Central memory CD8-positive, alpha-beta T cell (primary cell): ENCODE measurements around the gene SCN2A.
"Not testable (repeated sequence)": the region's sequence is repeated elsewhere in the genome, so short reads cannot be mapped to it uniquely, and the experiment has no call there.

Source experiments
- ATAC-seq: fragments of 150-1000 bp; cut with Tn5 transposase; replicated peaks from 2 replicates; pipeline ENCODE4 v1.10.0; 2022; ENCODE audit warnings: mild to moderate bottlenecking, moderate FRiP score, moderate number of reproducible peaks; ENCODE audit not compliant: poor library complexity, severe bottlenecking; ENCODE audit errors: extremely low read depth
- DNase-seq, 2 donors: peaks; one replicate each; pipeline ENCODE4 v3.0.0; 2021; ENCODE audit warnings: low spot score in 2 of 2
- H3K27ac Mint-ChIP-seq: one replicate; pipeline ENCODE4 v1.8.0; 2022; ENCODE audit warnings: low read depth, mild to moderate bottlenecking, moderate library complexity, mixed read lengths
- H3K27me3 Mint-ChIP-seq: one replicate; pipeline ENCODE4 v1.8.0; 2022; ENCODE audit warnings: mixed read lengths
- H3K36me3 Mint-ChIP-seq: one replicate; pipeline ENCODE4 v1.8.0; 2022; ENCODE audit warnings: mild to moderate bottlenecking, moderate library complexity, mixed read lengths; ENCODE audit not compliant: insufficient read depth
- H3K4me1 Mint-ChIP-seq: one replicate; pipeline ENCODE4 v1.8.0; 2022; ENCODE audit warnings: mixed read lengths
- H3K4me3 Mint-ChIP-seq: one replicate; pipeline ENCODE4 v1.8.0; 2022; ENCODE audit warnings: mild to moderate bottlenecking, moderate library complexity, mixed read lengths
- H3K9me3 Mint-ChIP-seq: one replicate; pipeline ENCODE4 v1.8.0; 2022; ENCODE audit warnings: mixed read lengths

The SCN2A gene

GRCh38 chr2:165295643-165296042 is 56.4 kb downstream of the SCN2A start:
- Mint-ChIP-seq H3K27me3 (peaks cover 19% of the 10 kb centered on the region), H3K36me3 (peaks cover 2% of the 10 kb centered on the region), H3K4me3 (no peak overlapping the region), H3K27ac (no peak overlapping the region), H3K4me1 (peaks cover 4% of the 10 kb centered on the region), H3K9me3 (no peaks in the 10 kb centered on the region)
- no peak for DNase-seq
- ATAC-seq = no peak

GRCh38 chr2:165305391-165306096 is 66.3 kb downstream of the SCN2A start:
- Mint-ChIP-seq H3K4me1 (no peaks in the 10 kb centered on the region), H3K4me3 (no peak overlapping the region), H3K27ac (no peak overlapping the region), H3K27me3 (peaks cover 10% of the 10 kb centered on the region), H3K9me3 (no peaks in the 10 kb centered on the region), H3K36me3 (no peaks in the 10 kb centered on the region)
- DNase-seq (no peak), ATAC-seq (no peak)

DNA sequence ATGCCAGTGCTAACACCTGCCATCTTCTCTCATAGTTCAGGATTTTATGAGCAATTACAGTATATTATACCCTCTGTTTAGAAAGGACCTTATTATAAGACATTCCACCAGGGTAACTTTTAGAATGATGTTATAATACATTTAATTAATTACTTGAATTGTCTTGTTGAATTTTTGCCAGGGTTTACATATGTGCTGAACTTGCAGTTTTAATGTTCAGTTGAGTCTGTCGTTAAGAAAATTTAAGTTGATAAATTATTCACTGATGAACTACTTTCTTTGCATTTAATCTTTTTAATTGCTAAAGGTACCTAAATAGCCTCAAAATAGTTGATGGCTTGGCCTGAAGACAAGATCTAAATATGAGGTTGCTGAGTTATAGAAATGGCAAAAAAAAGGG is 68.1 kb downstream of the SCN2A start:
- Mint-ChIP-seq H3K27ac (no peak overlapping the region), H3K4me1 (no peaks in the 10 kb centered on the region), H3K36me3 (no peaks in the 10 kb centered on the region)

GRCh38 chr2:165311949-165312348 is 72.7 kb downstream of the SCN2A start:
- ATAC-seq (no peak), DNase-seq (no peak)
- Mint-ChIP-seq H3K27me3 (peaks cover 12% of the 10 kb centered on the region), H3K9me3 (no peaks in the 10 kb centered on the region), H3K4me3 (no peak overlapping the region), H3K27ac (no peak overlapping the region), H3K4me1 (no peaks in the 10 kb centered on the region), H3K36me3 (peaks cover 1% of the 10 kb centered on the region)

More for the DNA sequence above, 68.1 kb downstream of the SCN2A start:
- no peak for DNase-seq
- Mint-ChIP-seq H3K27me3 (peaks cover 22% of the 10 kb centered on the region), H3K9me3 (no peaks in the 10 kb centered on the region), H3K4me3 (no peak overlapping the region)
- no peak for ATAC-seq

- no peak for ATAC-seq
- Mint-ChIP-seq H3K27ac (no peak overlapping the region), H3K36me3 (peaks cover 1% of the 10 kb centered on the region), H3K9me3 (no peaks in the 10 kb centered on the region), H3K4me3 (no peak overlapping the region), H3K4me1 (no peaks in the 10 kb centered on the region), H3K27me3 (peaks cover 12% of the 10 kb centered on the region)
- no peak for DNase-seq
These were observed 73.8 kb downstream of the SCN2A start for GRCh38 chr2:165312999-165313398.

DNA sequence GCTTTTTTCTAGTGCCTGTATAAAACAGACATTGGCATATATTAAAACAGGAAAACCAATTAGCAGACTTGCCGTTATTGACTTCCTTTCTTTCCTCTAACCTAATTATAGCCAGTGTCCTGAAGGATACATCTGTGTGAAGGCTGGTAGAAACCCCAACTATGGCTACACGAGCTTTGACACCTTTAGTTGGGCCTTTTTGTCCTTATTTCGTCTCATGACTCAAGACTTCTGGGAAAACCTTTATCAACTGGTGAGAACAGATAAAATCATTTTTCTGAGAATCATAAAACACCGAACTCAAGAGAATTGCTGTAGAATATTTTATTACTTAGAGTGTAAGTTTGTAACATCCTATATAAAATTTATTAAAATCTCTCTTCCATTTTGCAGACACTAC is 74.3 kb downstream of the SCN2A start:
- H3K9me3 Mint-ChIP-seq = no peaks in the 10 kb centered on the region
- no peak overlapping the region for H3K4me3 Mint-ChIP-seq
- DNase-seq = no peak

GRCh38 chr2:165328272-165328671 is 89.1 kb downstream of the SCN2A start:
- Mint-ChIP-seq H3K4me1 (peaks cover 10% of the 10 kb centered on the region), H3K9me3 (no peaks in the 10 kb centered on the region), H3K27me3 (no peaks in the 10 kb centered on the region), H3K36me3 (no peaks in the 10 kb centered on the region), H3K4me3 (no peak overlapping the region), H3K27ac (no peak overlapping the region)
- ATAC-seq (no peak), DNase-seq (no peak)

More for the DNA sequence above, 74.3 kb downstream of the SCN2A start:
- no peak for ATAC-seq
- H3K27me3 Mint-ChIP-seq = peaks cover 12% of the 10 kb centered on the region
- no peak overlapping the region for H3K27ac Mint-ChIP-seq
- no peaks in the 10 kb centered on the region for H3K4me1 Mint-ChIP-seq
- peaks cover 1% of the 10 kb centered on the region for H3K36me3 Mint-ChIP-seq

- not testable (repeated sequence) for ATAC-seq, DNase-seq, H3K4me1 Mint-ChIP-seq, H3K4me3 Mint-ChIP-seq, H3K27ac Mint-ChIP-seq, H3K36me3 Mint-ChIP-seq, H3K9me3 Mint-ChIP-seq
- peaks cover 11% of the 10 kb centered on the region for H3K27me3 Mint-ChIP-seq
These were observed 105.1 kb downstream of the SCN2A start for GRCh38 chr2:165344276-165344675.

DNA sequence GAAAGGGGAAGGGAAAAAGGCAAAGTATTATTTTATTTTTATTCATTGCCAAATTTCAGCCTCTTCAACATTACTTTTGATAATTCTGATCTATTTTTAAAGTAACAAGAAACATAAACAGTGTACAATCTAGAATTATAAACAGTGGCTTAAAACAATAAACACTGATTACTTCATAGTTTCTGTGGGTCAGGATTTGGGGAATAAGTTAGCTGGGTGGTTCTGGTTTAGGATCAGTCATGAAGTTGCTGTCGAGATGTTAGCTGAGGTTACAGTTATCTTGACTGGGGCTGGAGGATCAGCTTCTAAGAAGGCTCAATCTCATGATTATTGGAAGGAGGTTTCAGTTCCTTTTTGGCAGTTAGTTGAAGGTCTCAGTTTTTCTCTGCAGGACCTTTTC is 109.2 kb downstream of the SCN2A start:
- Mint-ChIP-seq H3K27ac (no peak overlapping the region), H3K4me1 (no peaks in the 10 kb centered on the region), H3K27me3 (peaks cover 11% of the 10 kb centered on the region), H3K4me3 (no peak overlapping the region), H3K36me3 (no peaks in the 10 kb centered on the region), H3K9me3 (no peaks in the 10 kb centered on the region)
- no peak for ATAC-seq
- DNase-seq = no peak

DNA sequence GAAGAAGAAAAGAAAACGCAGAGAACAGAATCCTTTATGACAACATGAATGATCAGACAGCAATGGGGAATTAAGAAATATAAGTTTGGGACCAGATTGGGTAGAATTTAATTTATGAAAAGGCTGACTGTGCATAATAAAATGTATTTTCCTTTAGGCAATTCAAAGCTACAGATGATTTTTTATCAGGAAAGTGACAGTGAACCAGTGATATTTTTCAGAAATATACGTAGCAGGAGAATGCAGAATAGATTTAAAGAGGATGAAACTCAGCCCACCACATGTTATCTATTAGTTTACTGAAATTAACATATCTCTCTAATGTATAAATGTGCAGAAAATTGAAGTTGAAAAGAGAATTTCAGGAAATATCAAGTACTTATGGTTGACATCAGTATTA is 110.0 kb downstream of the SCN2A start:
- no peaks in the 10 kb centered on the region for H3K36me3 Mint-ChIP-seq
- DNase-seq (no peak), ATAC-seq (no peak)
- H3K4me3 Mint-ChIP-seq = no peak overlapping the region
- no peaks in the 10 kb centered on the region for H3K4me1 Mint-ChIP-seq
- peaks cover 11% of the 10 kb centered on the region for H3K27me3 Mint-ChIP-seq
- H3K27ac Mint-ChIP-seq = no peak overlapping the region
- H3K9me3 Mint-ChIP-seq = no peaks in the 10 kb centered on the region

DNA sequence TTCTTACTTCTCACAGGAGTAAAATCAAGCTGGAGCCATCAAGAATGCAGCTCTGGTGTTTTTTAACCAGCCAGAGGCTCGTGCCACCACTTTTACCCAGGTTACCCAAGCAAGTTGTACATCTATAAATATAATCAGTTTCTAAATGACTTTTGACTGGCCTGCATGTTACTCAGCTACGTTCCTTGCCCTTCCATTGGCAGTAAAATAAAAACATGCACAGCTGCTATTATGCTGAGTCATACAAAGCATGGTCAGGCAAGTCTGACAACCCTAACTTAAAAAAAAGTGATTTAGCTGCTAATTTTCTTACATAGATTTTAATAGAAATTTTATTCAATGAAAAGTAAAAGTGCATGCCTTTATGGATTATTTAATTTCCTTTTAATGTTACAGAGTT is 118.5 kb downstream of the SCN2A start:
- no peaks in the 10 kb centered on the region for H3K9me3 Mint-ChIP-seq
- ATAC-seq (no peak), DNase-seq (no peak)
- H3K4me1 Mint-ChIP-seq = no peaks in the 10 kb centered on the region
- no peaks in the 10 kb centered on the region for H3K27me3 Mint-ChIP-seq
- no peak overlapping the region for H3K4me3 Mint-ChIP-seq
- H3K36me3 Mint-ChIP-seq = no peaks in the 10 kb centered on the region
- no peak overlapping the region for H3K27ac Mint-ChIP-seq

DNA sequence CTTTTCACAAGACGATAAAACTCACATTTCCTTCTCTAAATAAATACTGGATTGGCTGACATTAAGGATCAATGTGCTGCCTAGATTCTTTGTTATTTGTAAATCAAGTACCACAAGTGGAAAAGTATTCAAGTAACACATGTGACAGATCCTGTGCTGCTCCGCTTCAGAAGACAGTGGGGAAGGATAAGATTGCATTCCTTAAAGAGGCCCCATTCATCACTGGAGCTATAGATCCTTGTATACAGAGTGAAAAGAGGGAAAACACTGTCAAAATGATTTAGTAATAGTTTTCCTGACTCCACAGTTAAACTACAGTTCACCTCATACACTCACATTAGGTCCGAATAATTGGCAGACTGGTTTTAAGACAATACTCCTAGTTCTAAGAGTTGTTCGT is 122.3 kb downstream of the SCN2A start:
- DNase-seq (no peak), ATAC-seq (no peak)
- H3K27me3 Mint-ChIP-seq = no peaks in the 10 kb centered on the region
- no peaks in the 10 kb centered on the region for H3K9me3 Mint-ChIP-seq
- H3K4me3 Mint-ChIP-seq = no peak overlapping the region
- no peak overlapping the region for H3K27ac Mint-ChIP-seq
- no peaks in the 10 kb centered on the region for H3K36me3 Mint-ChIP-seq
- H3K4me1 Mint-ChIP-seq = no peaks in the 10 kb centered on the region

DNA sequence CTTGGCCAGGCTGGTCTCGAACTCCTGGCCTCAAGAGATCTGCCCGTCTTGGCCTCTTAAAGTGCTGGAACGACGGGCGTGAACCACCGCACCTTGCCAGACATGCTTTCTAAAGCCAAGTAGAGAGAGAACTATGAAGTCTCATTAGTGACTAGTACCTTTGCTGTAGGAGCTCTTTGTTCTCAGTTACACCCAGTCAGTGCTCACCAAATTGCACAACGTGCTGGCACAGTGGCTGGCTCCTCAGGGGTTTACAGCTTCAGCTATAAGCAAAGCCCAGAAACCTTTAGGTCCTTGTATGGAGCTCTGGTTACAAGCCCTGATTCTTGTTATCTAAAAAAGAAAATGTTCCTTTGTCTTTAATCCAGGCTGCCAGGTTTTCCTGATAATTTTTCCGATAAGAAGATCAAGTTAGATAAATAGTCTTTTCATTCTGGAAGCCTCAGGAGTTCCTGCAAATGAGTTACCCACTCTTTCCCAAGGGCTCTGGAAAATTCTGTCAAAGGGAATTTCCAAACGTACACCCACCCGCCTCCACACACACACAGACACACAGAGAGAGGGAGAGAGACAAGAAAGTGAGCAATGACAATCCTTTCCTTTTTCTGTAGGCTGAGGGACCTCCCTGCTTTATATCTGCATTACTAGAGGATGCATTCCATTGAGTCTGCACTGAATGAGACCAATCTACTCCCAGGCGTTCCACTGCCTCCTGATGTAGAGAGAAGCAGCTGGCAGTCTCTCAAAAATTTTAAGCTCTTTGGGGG is 130.1 kb downstream of the SCN2A start:
- no peak overlapping the region for H3K4me3 Mint-ChIP-seq
- peaks cover 8% of the 10 kb centered on the region for H3K27me3 Mint-ChIP-seq
- H3K27ac Mint-ChIP-seq = no peak overlapping the region
- no peaks in the 10 kb centered on the region for H3K9me3 Mint-ChIP-seq
- ATAC-seq = no peak
- no peaks in the 10 kb centered on the region for H3K36me3 Mint-ChIP-seq
- DNase-seq = no peak
- H3K4me1 Mint-ChIP-seq = no peaks in the 10 kb centered on the region
